ENCODE data around the gene DALRD3. TPM values are rescaled to one million over a fixed set of nuclear protein-coding genes. Genes with fewer than 3 reads are reported as not detected.

Gene DALRD3
- total and polyA plus RNA-seq, 7 donors = 11.8 to 35.5 (median 19.8) TPM

- Histone ChIP-seq H3K9me3 (no peaks in the 10 kb centered on the region), H3K27ac (no peak overlapping the region)
Observed at GRCh38 chr3:49026536-49026935, 8.2 kb upstream of the DALRD3 start.

GRCh38 chr3:49025793-49026520 is 7.6 kb upstream of the DALRD3 start:
- DNase-seq = no peak
- WGBS, 2 donors = 91 to 92% methylated on average over 8 of the region's 8 CpGs
- no peaks in the 10 kb centered on the region for H3K9me3 ChIP-seq
- no peaks in the 10 kb centered on the region for H3K27me3 ChIP-seq
- H3K27ac ChIP-seq = no peak overlapping the region
- peaks cover 4 to 52% (median 24%) of the 10 kb centered on the region in 4 donors for H3K36me3 ChIP-seq
- H3K4me3 ChIP-seq = no peak overlapping the region
- no peak for TF ChIP-seq POLR2AphosphoS5 (IDR thresholded peaks at IDR 0.05)
- TF ChIP-seq CTCF (IDR thresholded peaks at IDR 0.05) = no peak
- no peak for TF ChIP-seq POLR2A (IDR thresholded peaks at IDR 0.05)
- no peak for TF ChIP-seq EP300 (IDR thresholded peaks at IDR 0.05)
- intact Hi-C loops (cut with DNase I) = no loop called here
- H3K4me1 ChIP-seq = peaks cover 0 to 43% (median 30%) of the 10 kb centered on the region in 4 donors

More at GRCh38 chr3:49026536-49026935, 8.2 kb upstream of the DALRD3 start:
- TF ChIP-seq EP300 (IDR thresholded peaks at IDR 0.05) = no peak
- TF ChIP-seq POLR2AphosphoS5 (IDR thresholded peaks at IDR 0.05) = no peak
- TF ChIP-seq POLR2A (IDR thresholded peaks at IDR 0.05) = no peak
- TF ChIP-seq CTCF (IDR thresholded peaks at IDR 0.05) = no peak
- DNase-seq = no peak
- Histone ChIP-seq H3K4me3 (no peak overlapping the region), H3K4me1 (peaks cover 0 to 43% (median 29%) of the 10 kb centered on the region in 4 donors), H3K36me3 (peaks cover 9 to 58% (median 30%) of the 10 kb centered on the region in 4 donors), H3K27me3 (no peaks in the 10 kb centered on the region)
- WGBS, 2 donors = 95% methylated on average over 3 of the region's 3 CpGs
- intact Hi-C loops (cut with DNase I) = no loop called here

GRCh38 chr3:49025005-49025792 is 6.8 kb upstream of the DALRD3 start:
- H3K36me3 ChIP-seq = peaks cover 4 to 44% (median 22%) of the 10 kb centered on the region in 4 donors
- 79% methylated on average over 13 of the region's 13 CpGs for WGBS, 2 donors
- H3K4me1 ChIP-seq = peaks cover 0 to 50% (median 36%) of the 10 kb centered on the region in 4 donors
- H3K27me3 ChIP-seq = no peaks in the 10 kb centered on the region
- no peak overlapping the region for H3K4me3 ChIP-seq
- intact Hi-C loops (cut with DNase I) = no loop called here
- no peaks in the 10 kb centered on the region for H3K9me3 ChIP-seq
- TF ChIP-seq POLR2AphosphoS5 (IDR thresholded peaks at IDR 0.05) = no peak
- TF ChIP-seq CTCF (IDR thresholded peaks at IDR 0.05) = no peak
- TF ChIP-seq POLR2A (IDR thresholded peaks at IDR 0.05) = no peak
- TF ChIP-seq EP300 (IDR thresholded peaks at IDR 0.05) = no peak
- no peak for DNase-seq
- no peak overlapping the region for H3K27ac ChIP-seq

- 63 to 81% methylated on average over 5 of the region's 5 CpGs for WGBS, 2 donors
- no peak overlapping the region for H3K4me3 ChIP-seq
- no peak overlapping the region for H3K27ac ChIP-seq
- no peak for DNase-seq
- intact Hi-C loops (cut with DNase I) = loop anchor here (5.0 kb wide), 1 partner anchor 68 kb away; the partner anchor contains the start of gene QRICH1
- H3K36me3 ChIP-seq = peaks cover 4 to 43% (median 22%) of the 10 kb centered on the region in 4 donors
- no peak for TF ChIP-seq EP300 (IDR thresholded peaks at IDR 0.05)
- no peak for TF ChIP-seq POLR2AphosphoS5 (IDR thresholded peaks at IDR 0.05)
- TF ChIP-seq CTCF (IDR thresholded peaks at IDR 0.05) = no peak
- no peak for TF ChIP-seq POLR2A (IDR thresholded peaks at IDR 0.05)
- H3K4me1 ChIP-seq = peaks cover 0 to 52% (median 44%) of the 10 kb centered on the region in 4 donors
- H3K9me3 ChIP-seq = no peaks in the 10 kb centered on the region
- H3K27me3 ChIP-seq = no peaks in the 10 kb centered on the region
Observed at GRCh38 chr3:49024449-49024848, 6.1 kb upstream of the DALRD3 start.
